Measurements from ENCODE around the gene ADPRS. TPM values are rescaled to one million over a fixed set of nuclear protein-coding genes. Genes with fewer than 3 reads are reported as not detected.

The ADPRS gene
- total RNA-seq, 1 donor from 2014 or later, result 32.6 TPM

- no peak for DNase-seq (ENCODE audit: low spot score in 2 of 2, unreplicated experiment in 2 of 2)
- H3K9me3 Mint-ChIP-seq, result no peaks in the 10 kb centered on the region
- TF ChIP-seq CTCF (IDR thresholded peaks at IDR 0.05; ENCODE audit: unreplicated experiment), result no peak
- H3K36me3 Mint-ChIP-seq, result no peaks in the 10 kb centered on the region
- peaks cover 13% of the 10 kb centered on the region for H3K4me1 Mint-ChIP-seq
- H3K27ac Mint-ChIP-seq, result no peak overlapping the region
- H3K27me3 Mint-ChIP-seq (ENCODE audit: low read depth), result no peaks in the 10 kb centered on the region
- H3K4me3 Mint-ChIP-seq, result no peak overlapping the region
Observed at GRCh38 chr1:36106269-36106668, 17.6 kb downstream of the ADPRS start.

DNA sequence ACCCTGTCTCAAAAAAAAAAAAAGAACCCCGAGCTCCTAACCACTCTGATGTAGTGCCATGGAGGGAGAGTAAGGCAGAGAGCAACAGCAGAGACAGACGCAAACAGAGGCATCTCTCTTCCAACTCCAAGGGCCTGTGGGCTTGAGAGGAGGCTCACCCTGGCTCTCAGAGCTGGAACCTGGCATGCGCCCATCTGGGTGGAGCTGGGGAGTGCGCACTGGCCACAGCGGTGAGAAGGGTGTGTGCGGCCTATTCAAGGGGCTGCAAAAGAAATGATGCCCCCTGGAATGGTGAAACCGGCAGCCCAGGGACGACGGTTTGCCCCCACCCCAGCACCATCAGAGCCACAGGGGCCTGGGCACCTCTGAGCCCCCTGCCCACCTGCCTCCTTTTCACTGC is 18.7 kb downstream of the ADPRS start:
- H3K27me3 Mint-ChIP-seq (ENCODE audit: low read depth), result no peaks in the 10 kb centered on the region
- H3K36me3 Mint-ChIP-seq, result no peaks in the 10 kb centered on the region
- no peak for TF ChIP-seq CTCF (IDR thresholded peaks at IDR 0.05; ENCODE audit: unreplicated experiment)
- DNase-seq (ENCODE audit: low spot score in 2 of 2, unreplicated experiment in 2 of 2), result no peak
- H3K4me3 Mint-ChIP-seq, result no peak overlapping the region
- no peak overlapping the region for H3K27ac Mint-ChIP-seq
- H3K9me3 Mint-ChIP-seq, result no peaks in the 10 kb centered on the region
- peaks cover 13% of the 10 kb centered on the region for H3K4me1 Mint-ChIP-seq

DNA sequence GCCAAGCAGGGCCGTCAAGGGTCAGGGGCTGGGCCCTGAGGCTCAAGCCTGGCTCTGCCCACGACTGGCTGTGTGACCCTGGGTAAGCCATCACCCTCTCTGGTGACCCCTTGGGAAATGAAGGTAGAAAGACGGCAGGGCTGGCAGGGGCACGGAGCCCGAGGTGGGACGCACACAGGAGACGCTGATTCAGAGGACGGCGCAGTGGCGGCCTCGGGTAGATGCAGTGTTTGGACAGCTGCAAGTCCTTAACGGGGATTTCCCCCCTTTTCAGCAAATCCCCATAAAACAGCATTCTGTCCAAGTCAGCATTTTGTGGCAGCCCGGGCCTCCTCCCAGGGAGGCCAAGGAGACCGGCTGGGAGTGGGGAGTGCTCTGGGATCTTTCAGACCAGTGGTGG is 19.6 kb downstream of the ADPRS start:
- Mint-ChIP-seq H3K27me3 (ENCODE audit: low read depth) (no peaks in the 10 kb centered on the region), H3K4me3 (peak overlapping the region; percentile 35), H3K9me3 (no peaks in the 10 kb centered on the region), H3K4me1 (peaks cover 13% of the 10 kb centered on the region), H3K36me3 (no peaks in the 10 kb centered on the region), H3K27ac (peak overlapping the region; percentile 88)
- no peak for DNase-seq (ENCODE audit: low spot score in 2 of 2, unreplicated experiment in 2 of 2)
- no peak for TF ChIP-seq CTCF (IDR thresholded peaks at IDR 0.05; ENCODE audit: unreplicated experiment)

DNA sequence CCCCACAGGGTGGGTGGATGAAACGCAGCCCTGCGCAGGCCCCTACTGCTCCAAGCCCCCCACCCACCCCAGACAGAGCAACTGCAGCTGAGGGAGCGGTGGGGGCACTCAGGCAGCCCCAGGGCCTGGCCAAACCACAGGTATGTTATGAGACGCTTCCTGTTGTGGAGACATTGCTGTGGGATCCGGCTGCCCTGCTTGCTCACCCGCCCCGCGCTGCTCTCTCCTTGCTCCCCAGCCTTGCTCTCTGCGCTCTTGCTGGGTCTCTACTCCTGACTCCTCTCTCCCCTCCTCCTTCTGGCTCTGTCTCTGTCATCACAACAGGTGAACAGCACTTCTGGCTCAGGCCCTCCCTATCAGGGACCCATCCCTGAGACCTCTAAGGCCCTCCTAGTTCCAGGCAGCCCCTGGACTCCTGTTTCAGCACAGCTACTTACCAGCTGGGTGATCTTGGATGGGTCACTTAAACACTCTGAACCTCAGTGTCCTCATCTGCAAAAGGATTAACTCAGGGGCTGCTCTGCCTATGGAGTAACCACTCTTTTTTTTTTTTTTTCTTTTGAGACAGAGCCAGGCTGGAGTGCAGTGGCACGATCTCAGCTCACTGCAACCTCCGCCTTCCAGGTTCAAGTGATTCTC is 20.5 kb downstream of the ADPRS start:
- no peaks in the 10 kb centered on the region for H3K36me3 Mint-ChIP-seq
- peak overlapping the region; percentile 66 for H3K27ac Mint-ChIP-seq
- no peak for TF ChIP-seq CTCF (IDR thresholded peaks at IDR 0.05; ENCODE audit: unreplicated experiment)
- no peaks in the 10 kb centered on the region for H3K9me3 Mint-ChIP-seq
- H3K4me3 Mint-ChIP-seq, result no peak overlapping the region
- peaks cover 13% of the 10 kb centered on the region for H3K4me1 Mint-ChIP-seq
- no peak for DNase-seq (ENCODE audit: low spot score in 2 of 2, unreplicated experiment in 2 of 2)
- H3K27me3 Mint-ChIP-seq (ENCODE audit: low read depth), result no peaks in the 10 kb centered on the region

DNA sequence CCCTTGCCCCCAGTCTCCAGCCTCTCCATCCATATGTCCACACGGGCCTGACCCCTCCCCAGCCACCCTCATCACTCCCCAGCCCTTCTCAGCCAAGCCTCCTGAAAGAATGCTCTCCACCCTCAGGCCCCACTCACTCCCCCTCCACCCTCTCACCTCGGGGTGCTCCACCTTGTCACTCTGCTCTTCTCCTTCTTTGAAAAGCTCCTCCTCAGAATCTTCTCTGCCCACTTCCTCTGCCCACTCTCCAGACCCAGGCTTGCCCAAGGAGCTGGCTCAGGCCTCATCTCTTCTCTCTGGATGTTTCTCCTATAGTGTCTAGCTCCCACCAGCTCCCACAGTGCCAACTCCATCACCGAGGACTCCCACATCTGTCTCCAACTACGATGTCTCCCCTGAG is 22.5 kb downstream of the ADPRS start:
- Mint-ChIP-seq H3K27ac (peak overlapping the region; percentile 26), H3K4me3 (no peak overlapping the region), H3K9me3 (no peaks in the 10 kb centered on the region), H3K4me1 (peaks cover 13% of the 10 kb centered on the region), H3K36me3 (no peaks in the 10 kb centered on the region), H3K27me3 (ENCODE audit: low read depth) (no peaks in the 10 kb centered on the region)
- TF ChIP-seq CTCF (IDR thresholded peaks at IDR 0.05; ENCODE audit: unreplicated experiment), result no peak
- no peak for DNase-seq (ENCODE audit: low spot score in 2 of 2, unreplicated experiment in 2 of 2)

- no peak for TF ChIP-seq CTCF (IDR thresholded peaks at IDR 0.05; ENCODE audit: unreplicated experiment)
- Mint-ChIP-seq H3K9me3 (no peaks in the 10 kb centered on the region), H3K4me3 (no peak overlapping the region), H3K27me3 (ENCODE audit: low read depth) (no peaks in the 10 kb centered on the region), H3K27ac (no peak overlapping the region), H3K36me3 (no peaks in the 10 kb centered on the region), H3K4me1 (peaks cover 14% of the 10 kb centered on the region)
- no peak for DNase-seq (ENCODE audit: low spot score in 2 of 2, unreplicated experiment in 2 of 2)
Observed at GRCh38 chr1:36112823-36113222, 24.1 kb downstream of the ADPRS start.
